ENCODE results near the gene PALLD. TPM values are rescaled to one million over a fixed set of nuclear protein-coding genes. Genes with fewer than 3 reads are reported as not detected.

The PALLD gene
- total and polyA plus RNA-seq, 2 donors (not counting 3 experiments of a cell fraction or from before 2014, with no cell fraction given), result 13.4 to 48.2 TPM

GRCh38 chr4:168654104-168654847, 157.4 kb downstream of the PALLD start:
- DNase-seq (ENCODE audit: low read depth, low spot score), result no peak
- BruUV-seq (replicated peaks), result no TSS peak
- dilution Hi-C loops (cut with MboI; ENCODE audit: extremely low pct_ligation_motif_present, low sequenced_read_pairs), result no loop called here

More at GRCh38 chr4:168654104-168654847, 157.4 kb downstream of the PALLD start:
- Histone ChIP-seq H4K20me1 (replicated peaks; ENCODE audit: control insufficient read depth, extremely low read depth, insufficient read depth, low read length) (no peaks in the 10 kb centered on the region), H3K27me3 (ENCODE audit: control insufficient read depth in 2 of 2, insufficient read depth in 2 of 2, low read length in 2 of 2) (no peaks in the 10 kb centered on the region), H3K4me1 (ENCODE audit: control insufficient read depth, extremely low read depth, insufficient read depth, low read length) (no peaks in the 10 kb centered on the region), H3K27ac (ENCODE audit: insufficient read depth, low read depth, low read length) (no peak overlapping the region), H3K4me3 (replicated peaks in 1 of 3; ENCODE audit: insufficient read depth in 1 of 3, low read depth in 1 of 3, low read length in 3 of 3) (no peak overlapping the region), H3K9ac (replicated peaks; ENCODE audit: extremely low read depth, insufficient read depth, low read length) (no peak overlapping the region), H2AFZ (ENCODE audit: low read depth, low read length) (no peak overlapping the region), H3K79me2 (ENCODE audit: control insufficient read depth, insufficient read depth, low read length) (no peaks in the 10 kb centered on the region), H3K4me2 (ENCODE audit: insufficient read depth, low read length) (no peak overlapping the region), H3K9me1 (replicated peaks; ENCODE audit: control insufficient read depth, extremely low read depth, insufficient read depth, low read length) (no peaks in the 10 kb centered on the region), H3K9me3 (replicated peaks; ENCODE audit: control insufficient read depth, insufficient read depth, low read length) (no peaks in the 10 kb centered on the region), H3K36me3 (ENCODE audit: control insufficient read depth in 2 of 2, extremely low read depth in 1 of 2, insufficient read depth in 2 of 2, low read length in 2 of 2) (no peaks in the 10 kb centered on the region)
- no peak for TF ChIP-seq EZH2 (IDR thresholded peaks at IDR 0.05; ENCODE audit: borderline replicate concordance, low read depth, low read length, severe bottlenecking)
- TF ChIP-seq POLR2AphosphoS5 (IDR thresholded peaks at IDR 0.05; ENCODE audit: insufficient read depth, low read depth, low read length), result no peak
- no peak for TF ChIP-seq MAX (IDR thresholded peaks at IDR 0.05; ENCODE audit: insufficient read depth, insufficient read length)
- TF ChIP-seq, protein P1, sequence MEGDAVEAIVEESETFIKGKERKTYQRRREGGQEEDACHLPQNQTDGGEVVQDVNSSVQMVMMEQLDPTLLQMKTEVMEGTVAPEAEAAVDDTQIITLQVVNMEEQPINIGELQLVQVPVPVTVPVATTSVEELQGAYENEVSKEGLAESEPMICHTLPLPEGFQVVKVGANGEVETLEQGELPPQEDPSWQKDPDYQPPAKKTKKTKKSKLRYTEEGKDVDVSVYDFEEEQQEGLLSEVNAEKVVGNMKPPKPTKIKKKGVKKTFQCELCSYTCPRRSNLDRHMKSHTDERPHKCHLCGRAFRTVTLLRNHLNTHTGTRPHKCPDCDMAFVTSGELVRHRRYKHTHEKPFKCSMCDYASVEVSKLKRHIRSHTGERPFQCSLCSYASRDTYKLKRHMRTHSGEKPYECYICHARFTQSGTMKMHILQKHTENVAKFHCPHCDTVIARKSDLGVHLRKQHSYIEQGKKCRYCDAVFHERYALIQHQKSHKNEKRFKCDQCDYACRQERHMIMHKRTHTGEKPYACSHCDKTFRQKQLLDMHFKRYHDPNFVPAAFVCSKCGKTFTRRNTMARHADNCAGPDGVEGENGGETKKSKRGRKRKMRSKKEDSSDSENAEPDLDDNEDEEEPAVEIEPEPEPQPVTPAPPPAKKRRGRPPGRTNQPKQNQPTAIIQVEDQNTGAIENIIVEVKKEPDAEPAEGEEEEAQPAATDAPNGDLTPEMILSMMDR (IDR thresholded peaks at IDR 0.05; ENCODE audit: extremely low read depth in 1 of 2, insufficient read depth in 1 of 2, low read depth in 1 of 2, low read length in 2 of 2), result no peak
- no peak for TF ChIP-seq MYC (IDR thresholded peaks at IDR 0.05; ENCODE audit: low read depth, low read length)
- no peak for TF ChIP-seq FOS (IDR thresholded peaks at IDR 0.05; ENCODE audit: borderline replicate concordance, insufficient read depth, low read length)
- no peak for TF ChIP-seq JUN (IDR thresholded peaks at IDR 0.05; ENCODE audit: borderline replicate concordance, insufficient read depth, insufficient read length, low read depth)
- no peak for TF ChIP-seq POLR2A (IDR thresholded peaks at IDR 0.05; ENCODE audit: low read depth, low read length)
- no peak for TF ChIP-seq GATA2 (IDR thresholded peaks at IDR 0.05; ENCODE audit: insufficient read depth, insufficient read length, low read depth, low read length)
- POLR2A ChIA-PET, result no interaction called here
- intact Hi-C loops (cut with micrococcal nuclease), result no loop called here
- CTCF ChIA-PET, result no interaction called here
- FAIRE-seq, result no peak

Data from endothelial cell of umbilical vein (primary cell).